Smooth muscle cell (in vitro differentiated cells): Measurements from ENCODE around the gene ZNF526. TPM values are rescaled to one million over a fixed set of nuclear protein-coding genes. Genes with fewer than 3 reads are reported as not detected.

ENCODE experiments used
- DNase-seq: peaks from one replicate; lab custom pipeline; 2025; ENCODE audit not compliant: unreplicated experiment; lab: John Stamatoyannopoulos, UW
- H2AFZ ChIP-seq: fragments of 200-600 bp; sonication (generic); 2 replicates; pipeline ENCODE4 v1.6.0; 2016; ENCODE audit warnings: antibody characterized with exemption, low read depth, mild to moderate bottlenecking
- H3F3A ChIP-seq: fragments of 200-600 bp; sonication (generic); 2 replicates; pipeline ENCODE4 v1.6.0; 2017; ENCODE audit warnings: antibody characterized with exemption, low read depth
- H3K27ac ChIP-seq: fragments of 200-600 bp; sonication (generic); 2 replicates; pipeline ENCODE4 v1.5.1; 2016; ENCODE audit warnings: low read depth, mild to moderate bottlenecking
- H3K27me3 ChIP-seq: fragments of 200-600 bp; sonication (generic); 2 replicates; pipeline ENCODE4 v1.6.1; 2016; ENCODE audit warnings: low read depth, mild to moderate bottlenecking
- H3K36me3 ChIP-seq: fragments of 200-600 bp; sonication (generic); 2 replicates; pipeline ENCODE4 v1.5.1; 2016; ENCODE audit warnings: low read depth
- H3K4me1 ChIP-seq: fragments of 200-600 bp; sonication (generic); 2 replicates; pipeline ENCODE4 v1.5.1; 2016; ENCODE audit warnings: low read depth
- H3K4me2 ChIP-seq: fragments of 200-600 bp; sonication (generic); 2 replicates; pipeline ENCODE4 v1.6.0; 2016; ENCODE audit warnings: mild to moderate bottlenecking
- H3K4me3 ChIP-seq: fragments of 200-600 bp; sonication (generic); 2 replicates; pipeline ENCODE4 v1.5.1; 2016; ENCODE audit warnings: mild to moderate bottlenecking
- H3K79me2 ChIP-seq: fragments of 200-600 bp; sonication (generic); 2 replicates; pipeline ENCODE4 v1.6.0; 2016; ENCODE audit warnings: low read depth, mild to moderate bottlenecking
- H3K9ac ChIP-seq: fragments of 200-600 bp; sonication (generic); 2 replicates; pipeline ENCODE4 v1.6.0; 2016; ENCODE audit warnings: low read depth
- H3K9me3 ChIP-seq: fragments of 200-600 bp; sonication (generic); replicated peaks from 2 replicates; pipeline ENCODE4 v1.5.1; 2016; ENCODE audit warnings: low read depth
- H4K20me1 ChIP-seq: fragments of 200-600 bp; sonication (generic); 2 replicates; pipeline ENCODE4 v1.6.0; 2016; ENCODE audit warnings: low read depth
- WGBS: methylation state at CpG from one replicate; pipeline ENCODE4 v1.1.7; 2016; ENCODE audit warnings: low lambda C conversion rate; 5-methylcytosine and 5-hydroxymethylcytosine counted together
- polyA plus RNA-seq: library from polyadenylated mRNA; unstranded; fragments of >200 nt; fragmentation: Nextera tagmentation; extraction: Ambion mirVana; gene quantifications from 2 replicates; pipeline ENCODE4 v1.2.1, GENCODE V29; 2016
- total RNA-seq: library from RNA; depleted of rRNA; stranded (reverse); fragments of >200 nt; gene quantifications from 2 replicates; pipeline ENCODE4 v1.2.3, GENCODE V29; 2014
- TF ChIP-seq, protein P1 (sequence below): fragments of 200-600 bp; sonication (generic); IDR thresholded peaks from 2 replicates; pipeline ENCODE4 v1.5.1; 2017; ENCODE audit warnings: borderline replicate concordance, mild to moderate bottlenecking, antibody characterized with exemption; ENCODE audit not compliant: insufficient read depth, poor library complexity, severe bottlenecking

The ZNF526 gene
- total and polyA plus RNA-seq, 2 experiments from 2014 or later = 5.0 to 12.1 TPM

- Histone ChIP-seq H3K27ac (no peak overlapping the region), H3K9me3 (no peaks in the 10 kb centered on the region), H3K27me3 (peaks cover 71% of the 10 kb centered on the region), H3K4me1 (no peaks in the 10 kb centered on the region), H3K36me3 (no peaks in the 10 kb centered on the region), H3F3A (no peaks in the 10 kb centered on the region), H3K4me2 (peak overlapping the region; percentile 91), H4K20me1 (no peaks in the 10 kb centered on the region), H3K79me2 (no peaks in the 10 kb centered on the region), H2AFZ (peak overlapping the region; percentile 44), H3K4me3 (peak overlapping the region; percentile 60), H3K9ac (no peak overlapping the region)
- TF ChIP-seq, protein P1, sequence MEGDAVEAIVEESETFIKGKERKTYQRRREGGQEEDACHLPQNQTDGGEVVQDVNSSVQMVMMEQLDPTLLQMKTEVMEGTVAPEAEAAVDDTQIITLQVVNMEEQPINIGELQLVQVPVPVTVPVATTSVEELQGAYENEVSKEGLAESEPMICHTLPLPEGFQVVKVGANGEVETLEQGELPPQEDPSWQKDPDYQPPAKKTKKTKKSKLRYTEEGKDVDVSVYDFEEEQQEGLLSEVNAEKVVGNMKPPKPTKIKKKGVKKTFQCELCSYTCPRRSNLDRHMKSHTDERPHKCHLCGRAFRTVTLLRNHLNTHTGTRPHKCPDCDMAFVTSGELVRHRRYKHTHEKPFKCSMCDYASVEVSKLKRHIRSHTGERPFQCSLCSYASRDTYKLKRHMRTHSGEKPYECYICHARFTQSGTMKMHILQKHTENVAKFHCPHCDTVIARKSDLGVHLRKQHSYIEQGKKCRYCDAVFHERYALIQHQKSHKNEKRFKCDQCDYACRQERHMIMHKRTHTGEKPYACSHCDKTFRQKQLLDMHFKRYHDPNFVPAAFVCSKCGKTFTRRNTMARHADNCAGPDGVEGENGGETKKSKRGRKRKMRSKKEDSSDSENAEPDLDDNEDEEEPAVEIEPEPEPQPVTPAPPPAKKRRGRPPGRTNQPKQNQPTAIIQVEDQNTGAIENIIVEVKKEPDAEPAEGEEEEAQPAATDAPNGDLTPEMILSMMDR = no peak
- WGBS = 10% methylated on average over 33 of the region's 34 CpGs
- DNase-seq = peak; percentile 23
Observed at GRCh38 chr19:42175952-42176648, 44.0 kb upstream of the ZNF526 start.

- H3K79me2 ChIP-seq = no peaks in the 10 kb centered on the region
- TF ChIP-seq, protein P1 = no peak
- no peak overlapping the region for H3K27ac ChIP-seq
- H2AFZ ChIP-seq = peak overlapping the region; percentile 44
- H3F3A ChIP-seq = no peaks in the 10 kb centered on the region
- H3K4me2 ChIP-seq = peak overlapping the region; percentile 91
- H3K4me1 ChIP-seq = no peaks in the 10 kb centered on the region
- no peaks in the 10 kb centered on the region for H3K36me3 ChIP-seq
- no peaks in the 10 kb centered on the region for H4K20me1 ChIP-seq
- WGBS = 2% methylated on average over 9 of the region's 31 CpGs
- H3K9me3 ChIP-seq = no peaks in the 10 kb centered on the region
- H3K9ac ChIP-seq = no peak overlapping the region
- peak overlapping the region; percentile 60 for H3K4me3 ChIP-seq
- DNase-seq = no peak
- H3K27me3 ChIP-seq = peaks cover 75% of the 10 kb centered on the region
Observed at GRCh38 chr19:42176649-42176989, 43.5 kb upstream of the ZNF526 start.

- Histone ChIP-seq H3K9me3 (no peaks in the 10 kb centered on the region), H3K9ac (no peak overlapping the region), H3K27ac (no peak overlapping the region), H3K27me3 (peaks cover 80% of the 10 kb centered on the region), H3K36me3 (no peaks in the 10 kb centered on the region), H3K4me3 (peak overlapping the region; percentile 60), H3K4me1 (no peaks in the 10 kb centered on the region), H3K4me2 (peak overlapping the region; percentile 91), H4K20me1 (no peaks in the 10 kb centered on the region), H3K79me2 (no peaks in the 10 kb centered on the region), H2AFZ (no peak overlapping the region), H3F3A (no peaks in the 10 kb centered on the region)
- TF ChIP-seq, protein P1 = peak; percentile 22
- 6% methylated on average over 11 of the region's 66 CpGs for WGBS
- DNase-seq = peak; percentile 46
Observed at GRCh38 chr19:42176990-42177685, 43.0 kb upstream of the ZNF526 start.
